SK-N-SH treated with all-trans-retinoic acid at 6 μM for 48 hours (cell line): ENCODE data around the gene LHFPL6.

Experiments used
- ATAC-seq: fragments of 200-7000 bp; cut with Tn5 transposase; 3 replicates; pipeline ENCODE4 v1.9.1; 2020; ENCODE audit warnings: mild to moderate bottlenecking, moderate library complexity
- ARNTL ChIP-seq: fragments of 450-650 bp; formaldehyde crosslinking; IDR thresholded peaks from 2 replicates; pipeline ENCODE4 v1.5.0; 2020; ENCODE audit warnings: low read depth, mild to moderate bottlenecking, moderate library complexity, borderline replicate concordance
- BACH2 ChIP-seq: fragments of 250-450 bp; sonication (Bioruptor Pico); IDR thresholded peaks from 2 replicates; pipeline ENCODE4 v1.9.0; 2021; ENCODE audit warnings: mild to moderate bottlenecking, borderline replicate concordance
- CSDC2 ChIP-seq: fragments of 250-450 bp; sonication (Bioruptor Pico); IDR thresholded peaks from 2 replicates; pipeline ENCODE4 v1.5.0; 2020; ENCODE audit warnings: mild to moderate bottlenecking, moderate library complexity
- ESRRG ChIP-seq: fragments of 250-450 bp; sonication (Bioruptor Pico); IDR thresholded peaks from 2 replicates; pipeline ENCODE4 v1.6.1; 2021; ENCODE audit warnings: mild to moderate bottlenecking
- GLIS3 ChIP-seq: fragments of 250-450 bp; sonication (Bioruptor Pico); IDR thresholded peaks from 2 replicates; pipeline ENCODE4 v1.5.0; 2020; ENCODE audit warnings: mild to moderate bottlenecking, moderate library complexity
- ISL1 ChIP-seq: fragments of 250-450 bp; sonication (Bioruptor Pico); IDR thresholded peaks from 2 replicates; pipeline ENCODE4 v2.1.2; 2022; ENCODE audit warnings: mild to moderate bottlenecking, moderate library complexity
- OSR1 ChIP-seq: fragments of 250-450 bp; sonication (Bioruptor Pico); IDR thresholded peaks from 2 replicates; pipeline ENCODE4 v1.8.0; 2022; ENCODE audit warnings: moderate library complexity, mild to moderate bottlenecking, inconsistent platforms
- PPARA ChIP-seq: fragments of 250-450 bp; sonication (Bioruptor Pico); IDR thresholded peaks from 2 replicates; pipeline ENCODE4 v1.5.0; 2020; ENCODE audit warnings: mild to moderate bottlenecking, borderline replicate concordance
- RARB ChIP-seq: fragments of 250-450 bp; sonication (Bioruptor Pico); IDR thresholded peaks from 2 replicates; pipeline ENCODE4 v1.8.0; 2021; ENCODE audit warnings: mild to moderate bottlenecking, moderate library complexity
- SNAI2 ChIP-seq: fragments of 250-450 bp; sonication (Bioruptor Pico); IDR thresholded peaks from 2 replicates; pipeline ENCODE4 v1.5.0; 2020; ENCODE audit warnings: mild to moderate bottlenecking, moderate library complexity
- TCF4 ChIP-seq: fragments of 250-450 bp; sonication (Bioruptor Pico); IDR thresholded peaks from 2 replicates; pipeline ENCODE4 v1.8.0; 2021; ENCODE audit warnings: mild to moderate bottlenecking, moderate library complexity, borderline replicate concordance
- TOX ChIP-seq: fragments of 250-450 bp; sonication (Bioruptor Pico); IDR thresholded peaks from 2 replicates; pipeline ENCODE4 v1.8.0; 2021; ENCODE audit warnings: mild to moderate bottlenecking, moderate library complexity, borderline replicate concordance
- ZC3H10 ChIP-seq: fragments of 250-450 bp; sonication (Bioruptor Pico); IDR thresholded peaks from 2 replicates; pipeline ENCODE4 v1.5.1; 2021; ENCODE audit warnings: mild to moderate bottlenecking, moderate library complexity
- ZFP3 ChIP-seq: fragments of 250-450 bp; sonication (Bioruptor Pico); IDR thresholded peaks from 2 replicates; pipeline ENCODE4 v1.5.0; 2020; ENCODE audit warnings: mild to moderate bottlenecking, moderate library complexity
- ZFP30 ChIP-seq: fragments of 450-650 bp; formaldehyde crosslinking; IDR thresholded peaks from 2 replicates; pipeline ENCODE4 v1.5.0; 2022; ENCODE audit warnings: mild to moderate bottlenecking, moderate library complexity
- ZNF565 ChIP-seq: fragments of 450-650 bp; formaldehyde crosslinking; conservative IDR thresholded peaks from 2 replicates; pipeline ENCODE4 v1.5.0; 2020; ENCODE audit warnings: low read depth, mild to moderate bottlenecking, moderate library complexity
- ZNF8 ChIP-seq: fragments of 450-650 bp; formaldehyde crosslinking; IDR thresholded peaks from 2 replicates; pipeline ENCODE4 v1.5.0; 2020; ENCODE audit warnings: mild to moderate bottlenecking, moderate library complexity
- TF ChIP-seq, protein P1 (sequence below): fragments of 250-450 bp; sonication (Bioruptor Pico); IDR thresholded peaks from 2 replicates; pipeline ENCODE4 v1.5.1; 2021; ENCODE audit warnings: mild to moderate bottlenecking, moderate library complexity
- TF ChIP-seq, protein P2 (sequence below): fragments of 250-450 bp; sonication (Bioruptor Pico); IDR thresholded peaks from 2 replicates; pipeline ENCODE4 v1.5.0; 2020; ENCODE audit warnings: mild to moderate bottlenecking, moderate library complexity
- TF ChIP-seq, protein P3 (sequence below): fragments of 250-450 bp; sonication (Bioruptor Pico); IDR thresholded peaks from 2 replicates; pipeline ENCODE4 v1.8.0; 2021; ENCODE audit warnings: low read depth, mild to moderate bottlenecking, moderate library complexity, borderline replicate concordance
- TF ChIP-seq, protein P4 (sequence below): fragments of 250-450 bp; sonication (Bioruptor Pico); IDR thresholded peaks from 2 replicates; pipeline ENCODE4 v1.5.1; 2020; ENCODE audit warnings: low read depth, mild to moderate bottlenecking, moderate library complexity
- TF ChIP-seq, protein P5 (sequence below): fragments of 250-450 bp; sonication (Bioruptor Pico); IDR thresholded peaks from 2 replicates; pipeline ENCODE4 v1.8.0; 2020; ENCODE audit warnings: mild to moderate bottlenecking, moderate library complexity, borderline replicate concordance

LHFPL6 gene

DNA sequence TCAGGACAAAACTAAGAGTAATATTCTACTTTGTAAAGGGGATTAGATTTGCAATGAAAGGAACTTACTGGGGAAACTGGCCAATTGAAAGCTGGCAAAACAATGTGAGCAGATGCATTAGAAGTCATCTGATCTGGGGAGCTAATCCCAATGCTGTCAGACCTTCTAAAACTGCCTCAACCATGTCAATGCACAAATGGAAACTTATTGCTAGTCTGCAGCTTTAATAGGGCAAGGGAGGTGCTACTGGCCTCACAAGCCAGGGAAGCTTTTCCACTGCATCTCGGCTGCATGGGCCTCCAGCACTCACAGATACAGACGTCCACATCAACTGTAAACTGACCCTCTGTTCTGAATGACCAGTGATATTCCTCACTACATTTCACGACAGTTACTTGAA is 154.2 kb downstream of the LHFPL6 start (continued):
- TF ChIP-seq, protein P1, sequence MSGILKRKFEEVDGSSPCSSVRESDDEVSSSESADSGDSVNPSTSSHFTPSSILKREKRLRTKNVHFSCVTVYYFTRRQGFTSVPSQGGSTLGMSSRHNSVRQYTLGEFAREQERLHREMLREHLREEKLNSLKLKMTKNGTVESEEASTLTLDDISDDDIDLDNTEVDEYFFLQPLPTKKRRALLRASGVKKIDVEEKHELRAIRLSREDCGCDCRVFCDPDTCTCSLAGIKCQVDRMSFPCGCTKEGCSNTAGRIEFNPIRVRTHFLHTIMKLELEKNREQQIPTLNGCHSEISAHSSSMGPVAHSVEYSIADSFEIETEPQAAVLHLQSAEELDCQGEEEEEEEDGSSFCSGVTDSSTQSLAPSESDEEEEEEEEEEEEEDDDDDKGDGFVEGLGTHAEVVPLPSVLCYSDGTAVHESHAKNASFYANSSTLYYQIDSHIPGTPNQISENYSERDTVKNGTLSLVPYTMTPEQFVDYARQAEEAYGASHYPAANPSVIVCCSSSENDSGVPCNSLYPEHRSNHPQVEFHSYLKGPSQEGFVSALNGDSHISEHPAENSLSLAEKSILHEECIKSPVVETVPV (CRISPR knock-in tag): no peak
- no peak for TF ChIP-seq BACH2
- TF ChIP-seq SNAI2 (CRISPR knock-in tag): no peak
- no peak for TF ChIP-seq GLIS3 (CRISPR knock-in tag)
- TF ChIP-seq ZNF565 (CRISPR knock-in tag): no peak
- TF ChIP-seq OSR1 (CRISPR knock-in tag): no peak
- no peak for TF ChIP-seq TOX (CRISPR knock-in tag)
- no peak for TF ChIP-seq TCF4

DNA sequence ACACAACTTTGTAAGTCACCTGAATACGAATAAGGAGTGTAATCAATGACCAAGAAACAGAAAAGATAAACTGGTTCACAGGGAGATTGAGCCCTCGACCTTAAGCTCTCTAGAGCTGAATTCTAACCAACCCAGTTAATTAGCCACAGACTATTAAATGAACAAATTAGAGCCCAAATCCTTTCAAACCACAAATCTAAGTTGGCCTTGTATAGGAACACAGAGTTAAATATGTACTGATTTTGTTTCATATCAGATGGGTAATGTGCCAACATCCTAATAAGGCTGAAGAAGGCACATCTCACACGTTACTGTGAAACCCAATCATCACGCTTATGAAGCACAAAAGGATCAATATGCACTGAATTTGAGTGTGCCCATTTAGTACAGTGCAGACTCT is 156.1 kb downstream of the LHFPL6 start:
- TF ChIP-seq CSDC2 (CRISPR knock-in tag): no peak
- TF ChIP-seq, protein P2, sequence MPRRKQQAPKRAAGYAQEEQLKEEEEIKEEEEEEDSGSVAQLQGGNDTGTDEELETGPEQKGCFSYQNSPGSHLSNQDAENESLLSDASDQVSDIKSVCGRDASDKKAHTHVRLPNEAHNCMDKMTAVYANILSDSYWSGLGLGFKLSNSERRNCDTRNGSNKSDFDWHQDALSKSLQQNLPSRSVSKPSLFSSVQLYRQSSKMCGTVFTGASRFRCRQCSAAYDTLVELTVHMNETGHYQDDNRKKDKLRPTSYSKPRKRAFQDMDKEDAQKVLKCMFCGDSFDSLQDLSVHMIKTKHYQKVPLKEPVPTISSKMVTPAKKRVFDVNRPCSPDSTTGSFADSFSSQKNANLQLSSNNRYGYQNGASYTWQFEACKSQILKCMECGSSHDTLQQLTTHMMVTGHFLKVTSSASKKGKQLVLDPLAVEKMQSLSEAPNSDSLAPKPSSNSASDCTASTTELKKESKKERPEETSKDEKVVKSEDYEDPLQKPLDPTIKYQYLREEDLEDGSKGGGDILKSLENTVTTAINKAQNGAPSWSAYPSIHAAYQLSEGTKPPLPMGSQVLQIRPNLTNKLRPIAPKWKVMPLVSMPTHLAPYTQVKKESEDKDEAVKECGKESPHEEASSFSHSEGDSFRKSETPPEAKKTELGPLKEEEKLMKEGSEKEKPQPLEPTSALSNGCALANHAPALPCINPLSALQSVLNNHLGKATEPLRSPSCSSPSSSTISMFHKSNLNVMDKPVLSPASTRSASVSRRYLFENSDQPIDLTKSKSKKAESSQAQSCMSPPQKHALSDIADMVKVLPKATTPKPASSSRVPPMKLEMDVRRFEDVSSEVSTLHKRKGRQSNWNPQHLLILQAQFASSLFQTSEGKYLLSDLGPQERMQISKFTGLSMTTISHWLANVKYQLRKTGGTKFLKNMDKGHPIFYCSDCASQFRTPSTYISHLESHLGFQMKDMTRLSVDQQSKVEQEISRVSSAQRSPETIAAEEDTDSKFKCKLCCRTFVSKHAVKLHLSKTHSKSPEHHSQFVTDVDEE (CRISPR knock-in tag): no peak
- TF ChIP-seq ZFP30 (CRISPR knock-in tag): no peak
- no peak for TF ChIP-seq ARNTL (CRISPR knock-in tag)
- no peak for TF ChIP-seq TOX (CRISPR knock-in tag)
- no peak for TF ChIP-seq ZFP3
- TF ChIP-seq, protein P3, sequence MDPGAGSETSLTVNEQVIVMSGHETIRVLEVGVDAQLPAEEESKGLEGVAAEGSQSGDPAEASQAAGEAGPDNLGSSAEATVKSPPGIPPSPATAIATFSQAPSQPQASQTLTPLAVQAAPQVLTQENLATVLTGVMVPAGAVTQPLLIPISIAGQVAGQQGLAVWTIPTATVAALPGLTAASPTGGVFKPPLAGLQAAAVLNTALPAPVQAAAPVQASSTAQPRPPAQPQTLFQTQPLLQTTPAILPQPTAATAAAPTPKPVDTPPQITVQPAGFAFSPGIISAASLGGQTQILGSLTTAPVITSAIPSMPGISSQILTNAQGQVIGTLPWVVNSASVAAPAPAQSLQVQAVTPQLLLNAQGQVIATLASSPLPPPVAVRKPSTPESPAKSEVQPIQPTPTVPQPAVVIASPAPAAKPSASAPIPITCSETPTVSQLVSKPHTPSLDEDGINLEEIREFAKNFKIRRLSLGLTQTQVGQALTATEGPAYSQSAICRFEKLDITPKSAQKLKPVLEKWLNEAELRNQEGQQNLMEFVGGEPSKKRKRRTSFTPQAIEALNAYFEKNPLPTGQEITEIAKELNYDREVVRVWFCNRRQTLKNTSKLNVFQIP (CRISPR knock-in tag): no peak
- TF ChIP-seq, protein P4, sequence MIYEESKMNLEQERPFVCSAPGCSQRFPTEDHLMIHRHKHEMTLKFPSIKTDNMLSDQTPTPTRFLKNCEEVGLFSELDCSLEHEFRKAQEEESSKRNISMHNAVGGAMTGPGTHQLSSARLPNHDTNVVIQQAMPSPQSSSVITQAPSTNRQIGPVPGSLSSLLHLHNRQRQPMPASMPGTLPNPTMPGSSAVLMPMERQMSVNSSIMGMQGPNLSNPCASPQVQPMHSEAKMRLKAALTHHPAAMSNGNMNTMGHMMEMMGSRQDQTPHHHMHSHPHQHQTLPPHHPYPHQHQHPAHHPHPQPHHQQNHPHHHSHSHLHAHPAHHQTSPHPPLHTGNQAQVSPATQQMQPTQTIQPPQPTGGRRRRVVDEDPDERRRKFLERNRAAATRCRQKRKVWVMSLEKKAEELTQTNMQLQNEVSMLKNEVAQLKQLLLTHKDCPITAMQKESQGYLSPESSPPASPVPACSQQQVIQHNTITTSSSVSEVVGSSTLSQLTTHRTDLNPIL (CRISPR knock-in tag): no peak
- ATAC-seq: no peak

DNA sequence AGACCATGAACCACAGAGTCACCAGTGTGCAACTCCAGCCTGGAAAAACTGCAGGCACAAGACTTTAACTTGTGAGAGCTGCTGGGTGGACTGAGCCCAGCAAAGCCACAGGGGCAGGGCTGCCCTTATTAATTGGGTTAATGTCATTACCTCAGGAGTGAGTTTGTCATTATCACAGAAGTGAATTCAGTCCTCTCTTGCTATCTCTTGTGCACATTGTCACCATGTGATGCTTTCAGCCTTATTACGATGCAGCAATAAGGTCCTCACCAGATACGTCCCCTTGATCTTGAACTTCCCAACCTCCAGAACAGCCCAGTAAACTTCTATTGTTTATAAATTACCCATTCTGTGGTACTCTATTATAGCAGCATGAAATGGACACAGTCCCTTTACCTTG is 158.1 kb downstream of the LHFPL6 start:
- ATAC-seq: no peak
- no peak for TF ChIP-seq ISL1 (CRISPR knock-in tag)
- TF ChIP-seq, protein P5, sequence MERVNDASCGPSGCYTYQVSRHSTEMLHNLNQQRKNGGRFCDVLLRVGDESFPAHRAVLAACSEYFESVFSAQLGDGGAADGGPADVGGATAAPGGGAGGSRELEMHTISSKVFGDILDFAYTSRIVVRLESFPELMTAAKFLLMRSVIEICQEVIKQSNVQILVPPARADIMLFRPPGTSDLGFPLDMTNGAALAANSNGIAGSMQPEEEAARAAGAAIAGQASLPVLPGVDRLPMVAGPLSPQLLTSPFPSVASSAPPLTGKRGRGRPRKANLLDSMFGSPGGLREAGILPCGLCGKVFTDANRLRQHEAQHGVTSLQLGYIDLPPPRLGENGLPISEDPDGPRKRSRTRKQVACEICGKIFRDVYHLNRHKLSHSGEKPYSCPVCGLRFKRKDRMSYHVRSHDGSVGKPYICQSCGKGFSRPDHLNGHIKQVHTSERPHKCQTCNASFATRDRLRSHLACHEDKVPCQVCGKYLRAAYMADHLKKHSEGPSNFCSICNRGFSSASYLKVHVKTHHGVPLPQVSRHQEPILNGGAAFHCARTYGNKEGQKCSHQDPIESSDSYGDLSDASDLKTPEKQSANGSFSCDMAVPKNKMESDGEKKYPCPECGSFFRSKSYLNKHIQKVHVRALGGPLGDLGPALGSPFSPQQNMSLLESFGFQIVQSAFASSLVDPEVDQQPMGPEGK (CRISPR knock-in tag): no peak
- TF ChIP-seq, protein P4 (CRISPR knock-in tag): no peak
- no peak for TF ChIP-seq OSR1 (CRISPR knock-in tag)
- TF ChIP-seq ZNF8: no peak
- no peak for TF ChIP-seq RARB (CRISPR knock-in tag)
- TF ChIP-seq ZNF565 (CRISPR knock-in tag): no peak
- no peak for TF ChIP-seq ZC3H10 (CRISPR knock-in tag)
- no peak for TF ChIP-seq PPARA (CRISPR knock-in tag)
- TF ChIP-seq ARNTL (CRISPR knock-in tag): no peak
- TF ChIP-seq, protein P1 (CRISPR knock-in tag): no peak
- TF ChIP-seq ZFP3: no peak
- TF ChIP-seq TOX (CRISPR knock-in tag): no peak
- TF ChIP-seq ESRRG (CRISPR knock-in tag): no peak
- TF ChIP-seq TCF4: no peak
- TF ChIP-seq GLIS3 (CRISPR knock-in tag): no peak
- no peak for TF ChIP-seq SNAI2 (CRISPR knock-in tag)
- TF ChIP-seq, all 23 proteins: peak for 0
